T-helper 1 cell treated with Interleukin-12 subunit alpha and Interleukin-12 subunit beta and Interleukin-4 antibody, amounts not matched to agents 30 μg/mL and 1 μg/mL, for 36 hours (primary cell): ENCODE results near the gene MLLT3.
A peak's percentile ranks its signal among the peaks of the same experiment; 100 is the strongest.

Experiments
- H3K27ac Mint-ChIP-seq: one replicate; pipeline ENCODE4 v1.8.0; 2021; ENCODE audit warnings: mild to moderate bottlenecking, mixed read lengths
- H3K27me3 Mint-ChIP-seq: one replicate; pipeline ENCODE4 v1.8.0; 2021; ENCODE audit warnings: low read depth, mixed read lengths
- H3K36me3 Mint-ChIP-seq: one replicate; pipeline ENCODE4 v1.8.0; 2021; ENCODE audit warnings: low read depth, mixed read lengths
- H3K4me1 Mint-ChIP-seq: one replicate; pipeline ENCODE4 v1.8.0; 2021; ENCODE audit warnings: low read depth, mixed read lengths
- H3K4me3 Mint-ChIP-seq: one replicate; pipeline ENCODE4 v1.8.0; 2021; ENCODE audit warnings: mild to moderate bottlenecking, moderate library complexity, mixed read lengths
- H3K9me3 Mint-ChIP-seq: one replicate; pipeline ENCODE4 v1.8.0; 2021; ENCODE audit warnings: mixed read lengths

Gene MLLT3

DNA sequence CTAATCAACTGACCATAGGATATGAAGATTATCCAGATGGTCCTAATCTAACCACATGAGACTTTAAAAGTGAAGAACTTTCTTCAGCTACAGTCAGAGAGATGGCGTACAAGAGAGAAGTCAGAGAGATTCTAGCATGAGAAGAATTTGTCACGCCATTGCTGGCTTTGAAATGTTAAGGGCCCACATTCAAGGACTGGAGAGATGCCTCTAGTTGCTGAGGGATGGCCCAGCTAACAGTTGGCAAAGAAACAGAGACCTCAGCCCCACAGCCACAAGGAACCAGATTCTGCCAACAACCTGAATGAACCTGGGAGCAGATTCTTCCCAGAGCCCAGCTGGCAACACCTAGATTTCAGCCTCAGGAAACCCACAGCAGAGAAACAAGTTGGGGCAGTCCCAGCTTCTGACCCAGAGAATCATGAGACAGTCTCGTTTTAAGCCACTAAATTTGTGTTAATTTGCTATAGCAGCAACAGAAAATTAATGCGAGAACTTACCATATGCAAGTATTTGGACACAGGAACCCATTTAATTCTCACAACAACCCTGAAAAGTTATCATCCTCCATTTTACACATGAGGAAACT, 132.0 kb downstream of the MLLT3 start:
- Mint-ChIP-seq H3K27me3 (no peaks in the 10 kb centered on the region), H3K4me1 (peaks cover 17% of the 10 kb centered on the region), H3K36me3 (peaks cover 3% of the 10 kb centered on the region), H3K27ac (no peak overlapping the region), H3K9me3 (no peaks in the 10 kb centered on the region), H3K4me3 (no peak overlapping the region)

DNA sequence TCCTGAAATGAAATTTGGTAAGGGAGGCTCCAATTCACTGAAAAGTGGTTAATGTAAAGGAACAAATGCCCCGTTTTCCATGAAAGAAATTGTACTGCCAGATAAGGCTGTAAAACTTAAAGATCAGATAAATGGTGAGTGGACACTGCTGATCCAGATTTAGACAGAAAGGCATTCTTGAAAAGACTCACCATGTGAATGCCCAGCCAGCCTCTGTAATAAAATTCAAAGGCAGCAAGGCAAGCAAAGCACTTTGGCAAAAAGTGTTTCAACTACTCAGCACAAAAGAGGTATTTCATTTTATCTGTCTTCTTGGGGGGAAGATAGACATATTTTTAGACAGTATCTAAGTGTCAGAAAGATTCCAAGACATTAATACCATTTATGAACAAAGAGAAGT, 133.6 kb downstream of the MLLT3 start:
- H3K36me3 Mint-ChIP-seq = peaks cover 1% of the 10 kb centered on the region
- H3K4me1 Mint-ChIP-seq = peaks cover 17% of the 10 kb centered on the region
- no peak overlapping the region for H3K4me3 Mint-ChIP-seq
- no peak overlapping the region for H3K27ac Mint-ChIP-seq
- no peaks in the 10 kb centered on the region for H3K27me3 Mint-ChIP-seq
- no peaks in the 10 kb centered on the region for H3K9me3 Mint-ChIP-seq

DNA sequence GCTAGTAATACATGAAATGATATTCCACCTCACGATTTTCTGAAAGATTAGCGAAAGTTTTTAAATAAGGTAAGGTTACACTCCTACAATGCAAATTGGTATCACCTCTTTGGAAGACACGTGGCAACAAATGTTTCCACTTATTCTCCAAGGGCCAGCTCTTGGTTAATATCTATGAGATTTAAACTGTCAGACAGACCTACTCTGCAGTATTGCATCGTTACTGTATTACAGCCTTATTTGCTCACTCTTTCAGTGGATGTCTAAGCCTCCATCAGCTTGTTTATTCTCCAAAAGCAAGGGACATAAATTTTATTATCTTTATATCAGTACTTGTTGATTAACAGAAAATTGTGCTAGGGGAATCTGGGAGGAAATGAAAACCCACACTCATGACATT, 135.7 kb downstream of the MLLT3 start:
- Mint-ChIP-seq H3K36me3 (peaks cover 4% of the 10 kb centered on the region), H3K4me1 (peaks cover 22% of the 10 kb centered on the region), H3K27me3 (no peaks in the 10 kb centered on the region), H3K9me3 (no peaks in the 10 kb centered on the region), H3K27ac (no peak overlapping the region), H3K4me3 (no peak overlapping the region)

DNA sequence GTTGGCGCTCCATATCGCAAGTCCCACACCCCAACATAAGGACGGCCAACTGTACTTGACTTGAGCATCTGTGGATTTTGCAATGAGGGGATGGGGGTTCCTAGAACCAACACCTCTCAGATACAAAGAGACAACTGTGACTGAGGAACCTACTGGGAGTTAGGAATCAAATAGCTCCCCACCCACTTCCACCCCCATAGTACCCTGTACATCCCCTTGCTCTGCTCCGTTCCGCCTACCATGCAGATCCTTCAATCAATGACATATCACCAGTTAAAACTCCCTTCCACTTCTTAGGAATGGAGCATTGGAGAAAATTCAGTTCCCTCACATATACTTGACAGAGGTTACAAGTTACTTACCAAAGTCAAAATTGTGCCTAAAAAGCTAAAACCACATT, 140.9 kb downstream of the MLLT3 start:
- Mint-ChIP-seq H3K4me1 (peaks cover 14% of the 10 kb centered on the region), H3K27ac (peak overlapping the region; percentile 61), H3K9me3 (no peaks in the 10 kb centered on the region), H3K27me3 (no peaks in the 10 kb centered on the region), H3K36me3 (peaks cover 6% of the 10 kb centered on the region), H3K4me3 (no peak overlapping the region)

DNA sequence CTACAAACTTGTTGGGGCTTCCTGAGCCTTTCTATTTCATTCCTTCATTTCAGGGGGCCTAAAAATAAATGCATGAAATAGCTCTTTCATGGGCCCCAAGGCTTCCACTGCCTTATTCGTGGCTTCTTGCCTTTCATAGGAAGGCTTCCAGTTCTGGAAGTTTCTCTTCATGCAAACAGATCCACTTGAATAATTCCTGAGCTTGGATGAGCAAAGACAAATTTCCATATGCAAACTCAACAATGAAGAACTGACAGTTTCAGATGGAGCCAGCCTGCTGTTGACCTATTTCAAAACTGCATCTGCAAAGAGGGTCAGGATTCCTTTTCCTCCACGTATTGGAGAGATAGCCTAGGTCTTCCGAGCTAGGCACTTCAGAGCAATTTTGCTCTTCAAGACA, 142.1 kb downstream of the MLLT3 start:
- H3K9me3 Mint-ChIP-seq = no peaks in the 10 kb centered on the region
- no peaks in the 10 kb centered on the region for H3K27me3 Mint-ChIP-seq
- H3K4me1 Mint-ChIP-seq = peaks cover 14% of the 10 kb centered on the region
- H3K4me3 Mint-ChIP-seq = no peak overlapping the region
- H3K36me3 Mint-ChIP-seq = peaks cover 11% of the 10 kb centered on the region
- no peak overlapping the region for H3K27ac Mint-ChIP-seq

DNA sequence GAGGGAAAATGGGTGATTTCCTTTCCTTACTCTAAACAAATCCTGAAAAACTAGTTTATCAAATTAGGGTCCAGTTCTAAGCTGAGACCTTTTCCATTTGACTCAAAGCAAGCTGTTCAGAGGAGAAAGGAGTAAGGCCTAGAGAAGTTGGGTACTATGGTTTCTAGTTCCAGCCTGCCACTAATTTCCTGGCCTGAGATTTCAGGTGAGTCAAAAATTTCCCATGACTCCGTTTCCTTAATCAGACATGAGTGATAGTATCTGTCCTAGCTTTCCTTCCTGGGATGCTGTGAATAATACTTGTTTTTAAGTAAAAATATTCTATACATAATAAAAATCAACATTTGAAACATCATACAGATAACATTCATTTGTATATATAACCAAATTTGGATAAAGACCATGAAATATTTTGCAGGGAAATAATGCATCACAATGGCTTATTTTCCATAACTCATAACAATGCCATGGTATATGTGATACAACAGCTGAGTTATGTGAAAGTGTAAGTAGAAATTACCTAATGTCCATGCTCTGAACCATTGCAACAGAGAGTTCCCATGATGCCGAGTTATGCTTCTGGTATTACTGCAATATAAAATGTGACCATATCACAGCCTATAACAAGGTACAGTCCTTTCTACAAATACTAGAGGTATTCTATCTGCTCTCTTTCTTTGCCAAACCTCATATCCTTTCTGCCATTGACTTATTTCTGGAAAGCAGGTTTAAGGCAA, 142.7 kb downstream of the MLLT3 start:
- Mint-ChIP-seq H3K27ac (no peak overlapping the region), H3K4me1 (peaks cover 14% of the 10 kb centered on the region), H3K36me3 (peaks cover 11% of the 10 kb centered on the region), H3K4me3 (no peak overlapping the region), H3K9me3 (no peaks in the 10 kb centered on the region), H3K27me3 (no peaks in the 10 kb centered on the region)

DNA sequence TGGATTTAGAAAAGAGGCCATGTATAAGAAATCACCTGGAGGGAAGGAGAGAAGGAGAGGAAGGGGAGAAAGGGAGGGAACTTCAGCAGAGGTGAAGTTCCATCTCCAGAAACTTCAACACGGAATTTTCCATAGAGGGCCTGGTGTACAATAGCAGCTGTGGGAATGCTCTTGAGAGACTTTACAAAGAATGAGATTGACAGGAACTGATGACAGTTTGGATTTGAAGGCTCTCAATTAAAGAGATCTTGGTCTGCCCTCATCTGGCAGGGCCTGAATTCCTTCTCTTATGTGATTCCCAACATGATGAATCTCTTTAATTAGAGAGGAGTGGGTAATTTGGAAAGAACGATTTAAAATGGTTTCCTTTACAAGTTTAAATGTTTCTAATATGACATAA, 143.5 kb downstream of the MLLT3 start:
- Mint-ChIP-seq H3K36me3 (peaks cover 11% of the 10 kb centered on the region), H3K4me3 (no peak overlapping the region), H3K27me3 (no peaks in the 10 kb centered on the region), H3K4me1 (peaks cover 14% of the 10 kb centered on the region), H3K9me3 (no peaks in the 10 kb centered on the region), H3K27ac (no peak overlapping the region)

DNA sequence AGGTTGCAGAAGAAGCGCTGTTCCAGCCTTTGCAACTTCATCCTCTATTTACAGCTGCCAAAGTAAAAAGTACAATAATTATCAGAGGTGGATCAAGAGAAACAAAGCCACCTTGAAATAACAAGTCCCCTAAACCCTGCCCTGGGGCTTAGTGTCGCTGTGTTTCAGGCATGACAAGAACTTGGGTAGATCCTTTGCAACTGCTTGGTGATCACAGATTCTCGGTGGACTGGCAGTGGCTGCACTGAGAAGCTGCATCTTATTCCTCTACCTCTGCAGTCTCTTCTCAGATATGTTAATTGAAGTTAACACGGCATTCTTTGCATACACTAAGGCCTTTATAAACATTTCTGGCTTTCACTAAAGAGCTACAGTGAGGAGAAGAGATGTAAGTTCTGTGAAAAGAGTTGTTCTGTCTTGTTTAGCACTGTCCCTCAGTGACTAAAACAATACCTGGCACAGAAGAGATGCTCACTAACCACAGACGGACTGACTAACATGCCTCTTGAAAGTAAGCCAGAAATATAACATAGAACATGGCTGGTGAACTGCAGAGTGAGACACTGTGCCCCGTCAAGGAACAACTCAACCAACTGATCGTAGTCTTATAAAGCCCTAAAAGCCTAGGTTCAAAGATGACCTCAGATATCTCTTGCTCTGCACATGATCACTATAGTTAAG, 144.2 kb downstream of the MLLT3 start:
- Mint-ChIP-seq H3K4me3 (no peak overlapping the region), H3K4me1 (peaks cover 14% of the 10 kb centered on the region), H3K27ac (no peak overlapping the region), H3K27me3 (no peaks in the 10 kb centered on the region), H3K9me3 (no peaks in the 10 kb centered on the region), H3K36me3 (peaks cover 11% of the 10 kb centered on the region)

DNA sequence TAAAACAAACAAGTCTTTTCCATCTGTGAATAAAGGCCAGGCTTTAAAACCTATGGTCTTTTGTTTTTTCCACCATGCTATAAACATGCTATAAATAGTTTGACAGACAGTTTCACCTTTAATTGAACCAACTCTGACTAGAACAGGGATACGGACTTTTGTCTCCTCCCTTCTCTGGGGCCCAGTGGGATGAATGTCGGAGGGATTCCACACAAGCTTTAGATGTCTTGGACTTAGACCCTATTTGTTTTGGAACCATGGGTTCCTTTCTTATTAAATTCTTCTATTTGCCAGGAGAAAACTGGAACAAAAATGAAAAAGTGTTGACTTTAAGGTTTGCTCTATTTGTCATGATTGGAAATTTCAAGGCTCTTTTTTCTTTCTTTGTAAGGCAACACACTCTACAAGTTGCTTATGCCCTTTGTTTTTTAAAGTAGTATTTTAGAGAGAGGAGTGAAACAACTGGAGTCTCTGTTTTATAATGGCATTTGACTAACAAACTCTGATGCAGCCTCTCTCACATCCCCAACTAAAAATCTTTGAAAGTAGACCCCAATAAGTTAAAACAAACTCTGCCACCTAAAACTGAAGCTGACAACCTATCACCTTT, 145.3 kb downstream of the MLLT3 start:
- Mint-ChIP-seq H3K36me3 (peaks cover 9% of the 10 kb centered on the region), H3K9me3 (no peaks in the 10 kb centered on the region), H3K27ac (no peak overlapping the region), H3K4me1 (peaks cover 12% of the 10 kb centered on the region), H3K4me3 (no peak overlapping the region), H3K27me3 (no peaks in the 10 kb centered on the region)

DNA sequence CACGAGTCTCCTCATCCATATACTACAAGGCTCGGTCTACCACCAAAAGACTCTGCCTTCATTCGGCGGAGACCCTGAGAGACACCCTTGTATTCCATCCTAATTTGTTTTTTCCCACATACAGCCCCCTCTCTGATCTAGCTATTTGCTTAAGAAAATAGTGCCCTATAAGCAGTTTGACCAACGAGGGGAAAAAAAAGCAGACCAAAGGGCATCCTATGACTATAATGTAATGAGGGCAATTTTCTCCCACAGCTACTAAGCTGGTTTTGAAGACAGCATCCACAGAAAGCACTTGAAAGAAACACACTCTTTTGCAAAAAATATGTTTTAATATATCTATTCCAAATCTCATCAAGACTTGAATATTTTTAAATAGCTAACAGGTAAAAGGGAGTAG, 147.8 kb downstream of the MLLT3 start:
- Mint-ChIP-seq H3K27ac (no peak overlapping the region), H3K9me3 (peaks cover 5% of the 10 kb centered on the region), H3K4me3 (no peak overlapping the region), H3K27me3 (no peaks in the 10 kb centered on the region), H3K36me3 (peaks cover 13% of the 10 kb centered on the region), H3K4me1 (peaks cover 10% of the 10 kb centered on the region)

DNA sequence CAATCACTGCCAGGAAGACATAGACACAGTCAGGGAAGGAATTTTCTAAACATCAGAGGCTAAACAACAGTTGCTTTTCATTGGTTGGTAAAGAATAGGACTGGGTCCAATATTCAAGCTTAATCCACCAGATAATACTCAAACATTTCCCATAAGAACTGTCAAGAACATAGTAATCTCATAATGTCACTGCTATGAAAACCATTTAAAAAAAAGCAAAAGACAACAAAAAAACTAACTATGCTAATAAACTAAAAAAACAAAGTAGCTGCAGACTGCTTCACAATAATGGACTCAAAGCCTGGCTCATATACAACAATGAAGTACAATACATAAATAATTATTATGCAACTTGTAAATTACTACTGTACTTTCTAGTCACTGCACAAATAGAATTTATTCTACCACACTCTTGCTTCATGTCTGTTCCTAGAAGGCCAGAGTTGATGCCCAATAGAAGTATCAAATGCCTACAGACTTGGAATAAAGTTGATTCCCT, 148.7 kb downstream of the MLLT3 start:
- H3K4me1 Mint-ChIP-seq = peaks cover 8% of the 10 kb centered on the region

DNA sequence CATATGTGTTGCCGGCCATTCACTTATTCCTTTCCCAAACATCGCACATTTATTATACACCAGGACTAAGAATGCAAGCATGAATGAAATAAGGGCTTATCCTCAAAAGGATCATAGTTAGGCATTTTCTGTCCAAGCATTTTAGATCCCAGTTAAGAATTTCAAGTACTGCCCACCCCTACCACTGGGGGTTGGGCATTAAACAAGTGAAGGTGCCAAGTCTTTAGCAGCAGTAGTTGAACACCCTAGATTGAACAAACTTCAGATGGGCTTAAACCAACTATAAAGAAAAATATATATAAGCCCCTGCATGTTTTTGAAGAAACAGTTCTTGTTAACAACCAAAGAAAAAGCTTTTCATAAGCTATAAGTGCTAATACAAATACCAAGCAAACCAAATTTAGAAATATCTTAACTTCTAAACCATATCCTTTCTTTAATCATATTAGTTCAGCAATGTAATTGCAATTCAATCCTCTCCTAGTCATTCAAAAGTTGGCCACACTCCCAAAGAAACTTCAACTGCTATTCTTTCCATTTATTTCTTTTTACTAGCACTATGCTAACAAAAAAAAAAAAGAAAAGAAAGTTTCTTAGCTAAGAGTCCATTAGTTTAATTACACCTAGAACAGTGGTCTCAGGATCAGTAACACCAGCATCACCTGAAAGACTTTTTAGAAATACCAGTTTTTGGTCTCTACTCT, 149.8 kb downstream of the MLLT3 start:
- Mint-ChIP-seq H3K27me3 (no peaks in the 10 kb centered on the region), H3K4me1 (peaks cover 2% of the 10 kb centered on the region), H3K27ac (no peak overlapping the region), H3K9me3 (peaks cover 15% of the 10 kb centered on the region), H3K4me3 (no peak overlapping the region), H3K36me3 (peaks cover 19% of the 10 kb centered on the region)

More for the DNA sequence above, 148.7 kb downstream of the MLLT3 start:
- Mint-ChIP-seq H3K36me3 (peaks cover 19% of the 10 kb centered on the region), H3K27me3 (no peaks in the 10 kb centered on the region), H3K27ac (no peak overlapping the region), H3K9me3 (peaks cover 14% of the 10 kb centered on the region), H3K4me3 (no peak overlapping the region)

DNA sequence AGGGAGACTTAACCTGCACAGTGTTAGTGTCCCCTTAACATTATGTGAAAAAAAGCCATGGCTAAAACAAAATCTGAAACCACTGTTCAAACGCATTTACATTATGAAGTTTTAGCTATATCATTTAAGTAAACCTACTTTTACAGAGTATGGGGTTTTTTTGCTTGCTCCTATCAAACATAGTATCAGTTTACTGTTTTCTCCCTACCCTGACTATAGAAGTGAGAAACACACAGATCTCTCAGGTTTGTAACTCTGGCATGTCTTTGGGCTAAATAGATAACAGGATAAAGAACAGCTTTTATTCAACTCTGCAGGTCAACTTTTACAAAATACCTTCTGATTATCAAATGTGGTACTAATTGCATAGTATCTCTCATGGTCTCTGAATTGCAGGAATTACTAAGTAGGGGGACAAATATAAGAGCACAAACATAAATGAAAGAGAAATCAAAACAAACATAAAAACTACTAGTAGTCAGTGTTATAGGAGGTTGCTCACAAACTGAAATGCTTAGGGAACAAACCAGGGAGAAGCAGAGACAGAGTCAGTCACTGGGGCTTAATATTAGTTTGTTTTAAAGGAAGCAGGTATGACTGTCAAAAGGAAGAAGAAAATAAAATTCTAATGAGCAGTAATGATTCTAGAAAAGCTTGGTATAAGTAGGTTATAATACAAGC, 155.8 kb downstream of the MLLT3 start:
- H3K27me3 Mint-ChIP-seq = no peaks in the 10 kb centered on the region
- H3K4me3 Mint-ChIP-seq = no peak overlapping the region
- H3K4me1 Mint-ChIP-seq = peaks cover 16% of the 10 kb centered on the region
- H3K36me3 Mint-ChIP-seq = peaks cover 19% of the 10 kb centered on the region
- H3K27ac Mint-ChIP-seq = no peak overlapping the region
- peaks cover 15% of the 10 kb centered on the region for H3K9me3 Mint-ChIP-seq

DNA sequence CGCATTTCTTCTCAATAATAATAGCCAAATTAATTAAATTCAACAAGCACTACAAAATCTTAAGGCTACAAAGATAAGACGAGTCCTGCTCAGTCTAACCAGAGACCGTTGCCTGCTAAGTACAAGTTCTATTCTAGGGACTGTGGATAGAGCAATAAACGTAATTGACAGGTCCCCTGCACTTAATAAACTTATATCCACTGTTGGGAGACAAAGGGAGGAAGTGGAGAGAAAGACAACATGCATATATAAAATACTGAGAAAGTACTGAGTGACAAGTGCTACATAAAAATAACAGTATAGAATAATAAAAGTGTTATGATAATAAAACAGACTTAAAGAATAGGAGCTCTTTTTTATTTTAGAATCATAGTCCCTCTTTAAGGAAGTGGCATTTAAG, 158.1 kb downstream of the MLLT3 start:
- Mint-ChIP-seq H3K4me1 (peaks cover 15% of the 10 kb centered on the region), H3K27me3 (no peaks in the 10 kb centered on the region), H3K27ac (no peak overlapping the region)

More for the DNA sequence above, 158.1 kb downstream of the MLLT3 start:
- Mint-ChIP-seq H3K9me3 (peaks cover 8% of the 10 kb centered on the region), H3K4me3 (no peak overlapping the region), H3K36me3 (peaks cover 8% of the 10 kb centered on the region)
